HL-60 (cell line): Measurements from ENCODE around the gene SMG5.

Source experiments
- GABPA ChIP-seq: IDR thresholded peaks from 2 replicates; pipeline ENCODE4 v1.6.1; 2012; ENCODE audit warnings: low read depth
- TF ChIP-seq, protein P1 (sequence below): IDR thresholded peaks from one replicate; pipeline ENCODE4 v1.5.1; 2011; ENCODE audit warnings: low read length, control low read depth, inconsistent platforms; ENCODE audit not compliant: insufficient read depth
- TF ChIP-seq, protein P2 (sequence below): IDR thresholded peaks from 2 replicates; pipeline ENCODE4 v1.6.1; 2012; ENCODE audit warnings: low read depth; ENCODE audit not compliant: insufficient replicate concordance

DNA sequence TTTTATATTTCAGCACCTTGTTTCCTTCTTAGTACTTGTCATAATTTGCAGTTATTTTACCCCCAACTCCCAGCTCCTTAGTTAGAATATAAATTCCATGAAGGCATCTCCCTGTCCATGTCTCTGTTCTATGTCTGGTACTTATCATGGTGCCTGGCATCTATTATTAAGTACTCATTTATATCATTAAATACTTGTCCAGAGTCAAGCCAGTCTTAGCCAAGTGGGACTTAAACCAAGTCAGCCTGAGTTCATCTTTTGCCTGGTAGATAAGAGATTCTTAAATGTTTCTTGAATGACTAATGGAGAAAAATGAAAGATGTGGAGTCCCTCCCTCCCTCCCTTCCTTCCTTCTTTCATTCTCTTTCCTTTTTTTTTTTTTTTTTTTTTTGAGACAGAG, 79.3 kb downstream of the SMG5 start:
- TF ChIP-seq, protein P1, sequence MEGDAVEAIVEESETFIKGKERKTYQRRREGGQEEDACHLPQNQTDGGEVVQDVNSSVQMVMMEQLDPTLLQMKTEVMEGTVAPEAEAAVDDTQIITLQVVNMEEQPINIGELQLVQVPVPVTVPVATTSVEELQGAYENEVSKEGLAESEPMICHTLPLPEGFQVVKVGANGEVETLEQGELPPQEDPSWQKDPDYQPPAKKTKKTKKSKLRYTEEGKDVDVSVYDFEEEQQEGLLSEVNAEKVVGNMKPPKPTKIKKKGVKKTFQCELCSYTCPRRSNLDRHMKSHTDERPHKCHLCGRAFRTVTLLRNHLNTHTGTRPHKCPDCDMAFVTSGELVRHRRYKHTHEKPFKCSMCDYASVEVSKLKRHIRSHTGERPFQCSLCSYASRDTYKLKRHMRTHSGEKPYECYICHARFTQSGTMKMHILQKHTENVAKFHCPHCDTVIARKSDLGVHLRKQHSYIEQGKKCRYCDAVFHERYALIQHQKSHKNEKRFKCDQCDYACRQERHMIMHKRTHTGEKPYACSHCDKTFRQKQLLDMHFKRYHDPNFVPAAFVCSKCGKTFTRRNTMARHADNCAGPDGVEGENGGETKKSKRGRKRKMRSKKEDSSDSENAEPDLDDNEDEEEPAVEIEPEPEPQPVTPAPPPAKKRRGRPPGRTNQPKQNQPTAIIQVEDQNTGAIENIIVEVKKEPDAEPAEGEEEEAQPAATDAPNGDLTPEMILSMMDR = no peak
- no peak for TF ChIP-seq GABPA
- TF ChIP-seq, protein P2, sequence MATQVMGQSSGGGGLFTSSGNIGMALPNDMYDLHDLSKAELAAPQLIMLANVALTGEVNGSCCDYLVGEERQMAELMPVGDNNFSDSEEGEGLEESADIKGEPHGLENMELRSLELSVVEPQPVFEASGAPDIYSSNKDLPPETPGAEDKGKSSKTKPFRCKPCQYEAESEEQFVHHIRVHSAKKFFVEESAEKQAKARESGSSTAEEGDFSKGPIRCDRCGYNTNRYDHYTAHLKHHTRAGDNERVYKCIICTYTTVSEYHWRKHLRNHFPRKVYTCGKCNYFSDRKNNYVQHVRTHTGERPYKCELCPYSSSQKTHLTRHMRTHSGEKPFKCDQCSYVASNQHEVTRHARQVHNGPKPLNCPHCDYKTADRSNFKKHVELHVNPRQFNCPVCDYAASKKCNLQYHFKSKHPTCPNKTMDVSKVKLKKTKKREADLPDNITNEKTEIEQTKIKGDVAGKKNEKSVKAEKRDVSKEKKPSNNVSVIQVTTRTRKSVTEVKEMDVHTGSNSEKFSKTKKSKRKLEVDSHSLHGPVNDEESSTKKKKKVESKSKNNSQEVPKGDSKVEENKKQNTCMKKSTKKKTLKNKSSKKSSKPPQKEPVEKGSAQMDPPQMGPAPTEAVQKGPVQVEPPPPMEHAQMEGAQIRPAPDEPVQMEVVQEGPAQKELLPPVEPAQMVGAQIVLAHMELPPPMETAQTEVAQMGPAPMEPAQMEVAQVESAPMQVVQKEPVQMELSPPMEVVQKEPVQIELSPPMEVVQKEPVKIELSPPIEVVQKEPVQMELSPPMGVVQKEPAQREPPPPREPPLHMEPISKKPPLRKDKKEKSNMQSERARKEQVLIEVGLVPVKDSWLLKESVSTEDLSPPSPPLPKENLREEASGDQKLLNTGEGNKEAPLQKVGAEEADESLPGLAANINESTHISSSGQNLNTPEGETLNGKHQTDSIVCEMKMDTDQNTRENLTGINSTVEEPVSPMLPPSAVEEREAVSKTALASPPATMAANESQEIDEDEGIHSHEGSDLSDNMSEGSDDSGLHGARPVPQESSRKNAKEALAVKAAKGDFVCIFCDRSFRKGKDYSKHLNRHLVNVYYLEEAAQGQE = no peak
